Measurements from ENCODE around the gene XPO5. TPM values are rescaled to one million over a fixed set of nuclear protein-coding genes. Genes with fewer than 3 reads are reported as not detected.

XPO5 gene
- total RNA-seq, 1 donor from 2014 or later = 53.0 TPM

GRCh38 chr6:43579171-43579570, 3.3 kb upstream of the XPO5 start:
- Histone ChIP-seq H3K79me2 (ENCODE audit: insufficient read depth, low read length) (peaks cover 72% of the 10 kb centered on the region), H3K9ac (ENCODE audit: low read length) (no peak overlapping the region), H3K4me3 (ENCODE audit: insufficient read depth, low read depth, low read length) (no peak overlapping the region), H3K9me3 (ENCODE audit: insufficient read depth, low read depth, low read length) (no peaks in the 10 kb centered on the region), H3K27ac (ENCODE audit: low read depth, low read length) (peak overlapping the region; percentile 23), H3K36me3 (ENCODE audit: insufficient read depth, low read length) (peaks cover 17% of the 10 kb centered on the region), H3K4me1 (ENCODE audit: insufficient read depth, low read length) (peaks cover 13% of the 10 kb centered on the region), H3K27me3 (ENCODE audit: insufficient read depth, low read length) (no peaks in the 10 kb centered on the region), H2AFZ (ENCODE audit: low read depth, low read length) (no peak overlapping the region), H4K20me1 (ENCODE audit: insufficient read depth, low read length) (peaks cover 30% of the 10 kb centered on the region), H3K4me2 (ENCODE audit: low read length) (peak overlapping the region; percentile 92)
- Mint-ChIP-seq H3K27me3 (ENCODE audit: low read depth, unreplicated experiment) (no peaks in the 10 kb centered on the region), H3K27ac (ENCODE audit: unreplicated experiment) (peak overlapping the region; percentile 93), H3K4me1 (ENCODE audit: low read depth, unreplicated experiment) (peaks cover 16% of the 10 kb centered on the region), H3K4me3 (ENCODE audit: unreplicated experiment) (peak overlapping the region; percentile 99), H3K36me3 (ENCODE audit: low read depth, unreplicated experiment) (peaks cover 11% of the 10 kb centered on the region), H3K9me3 (ENCODE audit: unreplicated experiment) (peaks cover 3% of the 10 kb centered on the region)
- DNase-seq (ENCODE audit: low read depth) (peak; percentile 31), FAIRE-seq (no peak)
- no peak for TF ChIP-seq CTCF (IDR thresholded peaks at IDR 0.05; ENCODE audit: insufficient read depth, low read depth, low read length)
- TF ChIP-seq EZH2 (IDR thresholded peaks at IDR 0.05; ENCODE audit: insufficient read depth, low read length) = no peak

GRCh38 chr6:43578748-43579147, 2.9 kb upstream of the XPO5 start:
- Histone ChIP-seq H3K4me2 (ENCODE audit: low read length) (peak overlapping the region; percentile 92), H3K4me3 (ENCODE audit: insufficient read depth, low read depth, low read length) (peak overlapping the region; percentile 23), H2AFZ (ENCODE audit: low read depth, low read length) (no peak overlapping the region), H3K27ac (ENCODE audit: low read depth, low read length) (peak overlapping the region; percentile 23), H3K27me3 (ENCODE audit: insufficient read depth, low read length) (no peaks in the 10 kb centered on the region), H3K4me1 (ENCODE audit: insufficient read depth, low read length) (peaks cover 13% of the 10 kb centered on the region), H4K20me1 (ENCODE audit: insufficient read depth, low read length) (peaks cover 30% of the 10 kb centered on the region), H3K36me3 (ENCODE audit: insufficient read depth, low read length) (peaks cover 13% of the 10 kb centered on the region), H3K9me3 (ENCODE audit: insufficient read depth, low read depth, low read length) (no peaks in the 10 kb centered on the region), H3K9ac (ENCODE audit: low read length) (no peak overlapping the region), H3K79me2 (ENCODE audit: insufficient read depth, low read length) (peaks cover 76% of the 10 kb centered on the region)
- peak overlapping the region; percentile 93 for H3K27ac Mint-ChIP-seq (ENCODE audit: unreplicated experiment)
- H3K4me1 Mint-ChIP-seq (ENCODE audit: low read depth, unreplicated experiment) = peaks cover 15% of the 10 kb centered on the region
- peaks cover 8% of the 10 kb centered on the region for H3K36me3 Mint-ChIP-seq (ENCODE audit: low read depth, unreplicated experiment)
- peak overlapping the region; percentile 99 for H3K4me3 Mint-ChIP-seq (ENCODE audit: unreplicated experiment)
- peaks cover 3% of the 10 kb centered on the region for H3K9me3 Mint-ChIP-seq (ENCODE audit: unreplicated experiment)
- TF ChIP-seq EZH2 (IDR thresholded peaks at IDR 0.05; ENCODE audit: insufficient read depth, low read length) (no peak), CTCF (IDR thresholded peaks at IDR 0.05; ENCODE audit: insufficient read depth, low read depth, low read length) (no peak)
- H3K27me3 Mint-ChIP-seq (ENCODE audit: low read depth, unreplicated experiment) = no peaks in the 10 kb centered on the region
- FAIRE-seq (no peak), DNase-seq (ENCODE audit: low read depth) (peak; percentile 17)

GRCh38 chr6:43575105-43575771, 600 bp downstream of the XPO5 start:
- Histone ChIP-seq H4K20me1 (ENCODE audit: insufficient read depth, low read length) (peaks cover 23% of the 10 kb centered on the region), H3K4me3 (ENCODE audit: insufficient read depth, low read depth, low read length) (peak overlapping the region; percentile 93), H3K9me3 (ENCODE audit: insufficient read depth, low read depth, low read length) (no peaks in the 10 kb centered on the region), H3K27me3 (ENCODE audit: insufficient read depth, low read length) (no peaks in the 10 kb centered on the region), H3K36me3 (ENCODE audit: insufficient read depth, low read length) (peaks cover 25% of the 10 kb centered on the region), H3K4me1 (ENCODE audit: insufficient read depth, low read length) (peaks cover 13% of the 10 kb centered on the region), H3K79me2 (ENCODE audit: insufficient read depth, low read length) (peaks cover 70% of the 10 kb centered on the region), H3K9ac (ENCODE audit: low read length) (peak overlapping the region; percentile 89), H3K4me2 (ENCODE audit: low read length) (peak overlapping the region; percentile 92), H2AFZ (ENCODE audit: low read depth, low read length) (peak overlapping the region; percentile 100), H3K27ac (ENCODE audit: low read depth, low read length) (peak overlapping the region; percentile 30)
- Mint-ChIP-seq H3K27ac (ENCODE audit: unreplicated experiment) (peak overlapping the region; percentile 54), H3K4me1 (ENCODE audit: low read depth, unreplicated experiment) (peaks cover 24% of the 10 kb centered on the region), H3K36me3 (ENCODE audit: low read depth, unreplicated experiment) (peaks cover 11% of the 10 kb centered on the region), H3K4me3 (ENCODE audit: unreplicated experiment) (peak overlapping the region; percentile 99), H3K9me3 (ENCODE audit: unreplicated experiment) (peaks cover 3% of the 10 kb centered on the region), H3K27me3 (ENCODE audit: low read depth, unreplicated experiment) (no peaks in the 10 kb centered on the region)
- TF ChIP-seq CTCF (IDR thresholded peaks at IDR 0.05; ENCODE audit: insufficient read depth, low read depth, low read length) = no peak
- no peak for TF ChIP-seq EZH2 (IDR thresholded peaks at IDR 0.05; ENCODE audit: insufficient read depth, low read length)
- DNase-seq (ENCODE audit: low read depth) = peak; percentile 23
- no peak for FAIRE-seq
